Nephron progenitor cell (in vitro differentiated cells): ENCODE results near the gene UAP1L1.

Experiments
- DNase-seq: peaks from one replicate; pipeline ENCODE4 v3.0.0; 2021
- H3K27ac Mint-ChIP-seq: 2 replicates; pipeline ENCODE4 v1.8.0; 2021; ENCODE audit warnings: mild to moderate bottlenecking, moderate library complexity, mixed read lengths
- H3K27me3 Mint-ChIP-seq: 2 replicates; pipeline ENCODE4 v1.8.0; 2021; ENCODE audit warnings: mild to moderate bottlenecking, low read depth, mixed read lengths; ENCODE audit not compliant: poor library complexity
- H3K36me3 Mint-ChIP-seq: 2 replicates; pipeline ENCODE4 v1.8.0; 2021; ENCODE audit warnings: low read depth, mixed read lengths
- H3K4me1 Mint-ChIP-seq: 2 replicates; pipeline ENCODE4 v1.8.0; 2021; ENCODE audit warnings: mixed read lengths
- H3K4me3 Mint-ChIP-seq: 2 replicates; pipeline ENCODE4 v1.8.0; 2021; ENCODE audit warnings: mild to moderate bottlenecking, moderate library complexity, mixed read lengths
- H3K9me3 Mint-ChIP-seq: 2 replicates; pipeline ENCODE4 v1.8.0; 2021; ENCODE audit warnings: mild to moderate bottlenecking, moderate library complexity, mixed read lengths
- CTCF ChIP-seq: fragments of 200-600 bp; sonication (generic); IDR thresholded peaks from 2 replicates; pipeline ENCODE4 v1.5.0; 2021; ENCODE audit warnings: antibody characterized with exemption

The UAP1L1 gene

GRCh38 chr9:137077758-137078693, 709 bp downstream of the UAP1L1 start:
- peaks cover 86% of the 10 kb centered on the region for H3K27me3 Mint-ChIP-seq
- H3K27ac Mint-ChIP-seq: no peak overlapping the region
- H3K4me3 Mint-ChIP-seq: peak overlapping the region; percentile 71
- no peak for DNase-seq
- H3K9me3 Mint-ChIP-seq: no peaks in the 10 kb centered on the region
- TF ChIP-seq CTCF: no peak
- H3K4me1 Mint-ChIP-seq: peaks cover 10% of the 10 kb centered on the region
- no peaks in the 10 kb centered on the region for H3K36me3 Mint-ChIP-seq

- peak; percentile 54 for DNase-seq
- Mint-ChIP-seq H3K36me3 (no peaks in the 10 kb centered on the region), H3K27ac (no peak overlapping the region), H3K4me1 (peaks cover 12% of the 10 kb centered on the region), H3K27me3 (peaks cover 92% of the 10 kb centered on the region), H3K4me3 (peak overlapping the region; percentile 71), H3K9me3 (no peaks in the 10 kb centered on the region)
- TF ChIP-seq CTCF: no peak
Observed at GRCh38 chr9:137078701-137079400, 1.5 kb downstream of the UAP1L1 start.

GRCh38 chr9:137079401-137079787, 2.1 kb downstream of the UAP1L1 start:
- peaks cover 92% of the 10 kb centered on the region for H3K27me3 Mint-ChIP-seq
- peaks cover 12% of the 10 kb centered on the region for H3K4me1 Mint-ChIP-seq
- no peak overlapping the region for H3K4me3 Mint-ChIP-seq
- no peaks in the 10 kb centered on the region for H3K36me3 Mint-ChIP-seq
- H3K27ac Mint-ChIP-seq: no peak overlapping the region
- H3K9me3 Mint-ChIP-seq: no peaks in the 10 kb centered on the region
- no peak for TF ChIP-seq CTCF
- no peak for DNase-seq

GRCh38 chr9:137080260-137081122, 3.2 kb downstream of the UAP1L1 start:
- H3K36me3 Mint-ChIP-seq: no peaks in the 10 kb centered on the region
- DNase-seq: no peak
- TF ChIP-seq CTCF: no peak
- no peaks in the 10 kb centered on the region for H3K9me3 Mint-ChIP-seq
- peaks cover 13% of the 10 kb centered on the region for H3K4me1 Mint-ChIP-seq
- no peak overlapping the region for H3K27ac Mint-ChIP-seq
- no peak overlapping the region for H3K4me3 Mint-ChIP-seq
- H3K27me3 Mint-ChIP-seq: peaks cover 84% of the 10 kb centered on the region

- H3K4me1 Mint-ChIP-seq: peaks cover 18% of the 10 kb centered on the region
- H3K36me3 Mint-ChIP-seq: no peaks in the 10 kb centered on the region
- no peak overlapping the region for H3K4me3 Mint-ChIP-seq
- H3K9me3 Mint-ChIP-seq: no peaks in the 10 kb centered on the region
- H3K27ac Mint-ChIP-seq: no peak overlapping the region
- no peak for DNase-seq
- H3K27me3 Mint-ChIP-seq: peaks cover 69% of the 10 kb centered on the region
- no peak for TF ChIP-seq CTCF
Observed at GRCh38 chr9:137082222-137082924, 5.1 kb downstream of the UAP1L1 start.
